H9 (cell line): ENCODE results near the gene DES. TPM values are rescaled to one million over a fixed set of nuclear protein-coding genes. Genes with fewer than 3 reads are reported as not detected.

Experiments
- DNase-seq: peaks from one replicate; pipeline ENCODE4 v3.0.0-alpha.2; 2017
- H2AFZ ChIP-seq: one replicate; pipeline ENCODE4 v1.6.1; 2013; ENCODE audit warnings: mild to moderate bottlenecking, low read length, control low read depth, moderate library complexity
- H2AK5ac ChIP-seq: 2 replicates; pipeline ENCODE4 v1.6.1; 2013; ENCODE audit warnings: low read length, control low read depth, mixed read lengths; ENCODE audit not compliant: insufficient read length
- H2BK120ac ChIP-seq: one replicate; pipeline ENCODE4 v1.6.1; 2013; ENCODE audit warnings: low read depth, mild to moderate bottlenecking, low read length, control low read depth, inconsistent platforms; ENCODE audit not compliant: poor library complexity, severe bottlenecking
- H2BK12ac ChIP-seq: 2 replicates; pipeline ENCODE4 v1.6.1; 2013; ENCODE audit warnings: low read length, control low read depth, mixed read lengths, low read depth; ENCODE audit not compliant: insufficient read length
- H2BK15ac ChIP-seq: 2 replicates; pipeline ENCODE4 v1.6.1; 2013; ENCODE audit warnings: low read depth, low read length, control low read depth
- H2BK20ac ChIP-seq: one replicate; pipeline ENCODE4 v1.6.1; 2013; ENCODE audit warnings: low read depth, mild to moderate bottlenecking, low read length, control low read depth, inconsistent platforms; ENCODE audit not compliant: poor library complexity, severe bottlenecking
- H2BK5ac ChIP-seq: 2 replicates; pipeline ENCODE4 v1.6.1; 2013; ENCODE audit warnings: low read length, control low read depth, mixed read lengths; ENCODE audit not compliant: insufficient read length
- H3K14ac ChIP-seq: 2 replicates; pipeline ENCODE4 v1.6.1; 2013; ENCODE audit warnings: low read length, control low read depth; ENCODE audit not compliant: insufficient read depth
- H3K18ac ChIP-seq: 2 replicates; pipeline ENCODE4 v1.6.1; 2013; ENCODE audit warnings: low read depth, mild to moderate bottlenecking, mixed read lengths, low read length, control low read depth; ENCODE audit not compliant: insufficient read length
- H3K23ac ChIP-seq: 2 replicates; pipeline ENCODE4 v1.6.1; 2013; ENCODE audit warnings: low read length, control low read depth, mixed read lengths, low read depth; ENCODE audit not compliant: insufficient read length
- H3K23me2 ChIP-seq: 2 replicates; pipeline ENCODE4 v1.6.1; 2013; ENCODE audit warnings: low read depth, mild to moderate bottlenecking, mixed read lengths, low read length, control low read depth; ENCODE audit not compliant: insufficient read length, poor library complexity, severe bottlenecking
- H3K27ac ChIP-seq: 2 replicates; pipeline ENCODE4 v1.5.1; 2013; ENCODE audit warnings: low read length, control low read depth, mixed read lengths, low read depth; ENCODE audit not compliant: insufficient read length
- H3K27me3 ChIP-seq: 2 replicates; pipeline ENCODE4 v1.6.1; 2013; ENCODE audit warnings: low read length, control low read depth, inconsistent platforms; ENCODE audit not compliant: insufficient read depth
- H3K4ac ChIP-seq: 2 replicates; pipeline ENCODE4 v1.6.1; 2013; ENCODE audit warnings: low read depth, mild to moderate bottlenecking, control low read depth, inconsistent platforms, low read length, moderate library complexity
- H3K4me1 ChIP-seq: 2 replicates; pipeline ENCODE4 v1.6.1; 2013; ENCODE audit warnings: low read length, control low read depth, inconsistent platforms; ENCODE audit not compliant: insufficient read depth
- H3K4me2 ChIP-seq: 2 replicates; pipeline ENCODE4 v1.6.1; 2013; ENCODE audit warnings: low read length, control low read depth, mixed read lengths; ENCODE audit not compliant: insufficient read length, insufficient read depth
- H3K56ac ChIP-seq: 2 replicates; pipeline ENCODE4 v1.6.1; 2013; ENCODE audit warnings: low read depth, mild to moderate bottlenecking, mixed read lengths, low read length, control low read depth; ENCODE audit not compliant: insufficient read length
- H3K79me1 ChIP-seq: 2 replicates; pipeline ENCODE4 v1.6.1; 2013; ENCODE audit warnings: low read depth, mild to moderate bottlenecking, moderate library complexity, low read length, control low read depth, inconsistent platforms; ENCODE audit not compliant: insufficient read depth, poor library complexity, severe bottlenecking
- H3K79me2 ChIP-seq: 2 replicates; pipeline ENCODE4 v1.6.1; 2013; ENCODE audit warnings: low read length, control low read depth, inconsistent platforms; ENCODE audit not compliant: insufficient read depth
- H3K9ac ChIP-seq: 2 replicates; pipeline ENCODE4 v1.6.1; 2013; ENCODE audit warnings: low read length, control low read depth, mixed read lengths; ENCODE audit not compliant: insufficient read length; ENCODE audit errors: extremely low read depth
- H3K9me3 ChIP-seq: one replicate; pipeline ENCODE4 v1.6.1; 2013; ENCODE audit warnings: low read depth, low read length, inconsistent platforms; ENCODE audit not compliant: control insufficient read depth
- H3T11ph ChIP-seq: one replicate; pipeline ENCODE4 v1.6.1; 2013; ENCODE audit warnings: mild to moderate bottlenecking, low read length, control low read depth, inconsistent platforms
- H4K20me1 ChIP-seq: one replicate; pipeline ENCODE4 v1.6.1; 2013; ENCODE audit not compliant: control insufficient read depth, insufficient read length, insufficient read depth
- H4K5ac ChIP-seq: 2 replicates; pipeline ENCODE4 v1.6.1; 2013; ENCODE audit warnings: low read depth, mild to moderate bottlenecking, mixed read lengths, low read length, control low read depth; ENCODE audit not compliant: insufficient read length
- H4K8ac ChIP-seq: replicated peaks from 2 replicates; pipeline ENCODE4 v1.6.1; 2013; ENCODE audit warnings: low read length, control low read depth, mixed read lengths, low read depth; ENCODE audit not compliant: insufficient read length
- H4K91ac ChIP-seq: 2 replicates; pipeline ENCODE4 v1.6.1; 2013; ENCODE audit warnings: low read depth, mild to moderate bottlenecking, moderate library complexity, mixed read lengths, low read length, control low read depth; ENCODE audit not compliant: insufficient read length
- H3K27ac Mint-ChIP-seq, 3 experiments: 2 replicates in 2 of 3; 3 replicates in 1 of 3; pipeline ENCODE4 v1.8.0; 2020 to 2021; ENCODE audit warnings: mixed read lengths in 3 of 3, mild to moderate bottlenecking in 1 of 3, moderate library complexity in 1 of 3
- H3K27me3 Mint-ChIP-seq: 2 replicates; pipeline ENCODE4 v1.8.0; 2021; ENCODE audit warnings: low read depth, mild to moderate bottlenecking, moderate library complexity, mixed read lengths
- H3K36me3 Mint-ChIP-seq, 3 experiments: 2 replicates in 2 of 3; 3 replicates in 1 of 3; pipeline ENCODE4 v1.8.0; 2020 to 2021; ENCODE audit warnings: low read depth in 3 of 3, mixed read lengths in 3 of 3; ENCODE audit not compliant: insufficient read depth in 1 of 3
- H3K4me1 Mint-ChIP-seq, 2 experiments: 2 replicates each; pipeline ENCODE4 v1.8.0; 2020; ENCODE audit warnings: mixed read lengths in 2 of 2
- H3K4me3 Mint-ChIP-seq, 2 experiments: 2 replicates in 1 of 2; 3 replicates in 1 of 2; pipeline ENCODE4 v1.8.0; 2020 to 2021; ENCODE audit warnings: mild to moderate bottlenecking in 2 of 2, mixed read lengths in 2 of 2, moderate library complexity in 1 of 2
- H3K9me3 Mint-ChIP-seq, 2 experiments: 2 replicates in 1 of 2; 3 replicates in 1 of 2; pipeline ENCODE4 v1.8.0; 2020; ENCODE audit warnings: mild to moderate bottlenecking in 2 of 2, mixed read lengths in 2 of 2, moderate library complexity in 1 of 2
- CTCF ChIP-seq: fragments of 200-600 bp; sonication (generic); conservative IDR thresholded peaks from 3 replicates; pipeline ENCODE4 v1.8.0; 2021; ENCODE audit warnings: antibody characterized with exemption, mild to moderate bottlenecking
- WGBS: extraction: QIAGEN DNeasy Blood & Tissue Kit; methylation state at CpG from one replicate; pipeline ENCODE4 v1.1.7; 2013; ENCODE audit warnings: missing lambda C conversion rate, low lambda C conversion rate, mixed read lengths; ENCODE audit not compliant: insufficient read length; ENCODE audit errors: extremely low coverage; 5-methylcytosine and 5-hydroxymethylcytosine counted together
- total RNA-seq: library from RNA; stranded (reverse); gene quantifications from 2 replicates; pipeline ENCODE4 v1.2.1, GENCODE V29; 2021

DES gene
- total RNA-seq, 1 experiment from 2014 or later: 4.6 TPM

- Histone ChIP-seq H3K79me1 (no peaks in the 10 kb centered on the region), H3K79me2 (no peaks in the 10 kb centered on the region), H3K4ac (no peak overlapping the region), H2AK5ac (no peak overlapping the region), H2AFZ (no peak overlapping the region), H3K27me3 (peaks cover 5% of the 10 kb centered on the region; the same call in 1 of the 2 replicates), H2BK120ac (no peak overlapping the region), H3K14ac (no peak overlapping the region), H3K56ac (no peak overlapping the region), H3K4me2 (no peak overlapping the region), H3K4me1 (no peaks in the 10 kb centered on the region; the same call in 1 of the 2 replicates), H3K9ac (no peak overlapping the region), H2BK15ac (no peak overlapping the region), H3K23me2 (peaks cover 8% of the 10 kb centered on the region), H4K5ac (no peak overlapping the region), H3T11ph (no peak overlapping the region), H4K8ac (no peak overlapping the region), H2BK5ac (no peak overlapping the region), H3K23ac (no peak overlapping the region), H3K18ac (no peak overlapping the region), H2BK12ac (no peak overlapping the region), H4K91ac (no peak overlapping the region), H3K27ac (no peak overlapping the region), H4K20me1 (peaks cover 3% of the 10 kb centered on the region), H2BK20ac (no peak overlapping the region), H3K9me3 (no peaks in the 10 kb centered on the region)
- Mint-ChIP-seq H3K4me3 (peak overlapping the region in 1 of 2 experiments; percentile 32; a peak in 1 of 5 replicates), H3K27ac (peak overlapping the region in 1 of 3 experiments; percentile 88; a peak in 2 of 7 replicates), H3K36me3 (peaks cover 5 to 10% (median 7%) of the 10 kb centered on the region in 3 experiments; a peak in 5 of 7 replicates), H3K27me3 (peaks cover 60% of the 10 kb centered on the region), H3K9me3 (no peaks in the 10 kb centered on the region), H3K4me1 (peaks cover 26 to 44% of the 10 kb centered on the region in 2 experiments)
- WGBS: no CpG with 5 or more reads among the region's 5 CpGs
- DNase-seq: no peak
- TF ChIP-seq CTCF: no peak
Observed at GRCh38 chr2:219445220-219445640, 27.1 kb downstream of the DES start.
